Body of pancreas (tissue), 4 donors: ENCODE measurements around the gene CASTOR1.

Source experiments
- POLR2A ChIP-seq, 3 donors: fragments of 450-650 bp; IDR thresholded peaks; one replicate each; pipeline ENCODE4 v1.6.1; 2016; ENCODE audit warnings: antibody characterized with exemption in 3 of 3, mild to moderate bottlenecking in 2 of 3
- TF ChIP-seq, protein P1 (sequence below), 7 experiments: fragments of 450-650 bp in 4 of 7; fragments of 200-600 bp in 3 of 7; sonication (generic) in 3 of 7; IDR thresholded peaks; one replicate each; pipeline ENCODE4 v1.5.1; 2016 to 2019; ENCODE audit warnings: antibody characterized with exemption in 7 of 7

DNA sequence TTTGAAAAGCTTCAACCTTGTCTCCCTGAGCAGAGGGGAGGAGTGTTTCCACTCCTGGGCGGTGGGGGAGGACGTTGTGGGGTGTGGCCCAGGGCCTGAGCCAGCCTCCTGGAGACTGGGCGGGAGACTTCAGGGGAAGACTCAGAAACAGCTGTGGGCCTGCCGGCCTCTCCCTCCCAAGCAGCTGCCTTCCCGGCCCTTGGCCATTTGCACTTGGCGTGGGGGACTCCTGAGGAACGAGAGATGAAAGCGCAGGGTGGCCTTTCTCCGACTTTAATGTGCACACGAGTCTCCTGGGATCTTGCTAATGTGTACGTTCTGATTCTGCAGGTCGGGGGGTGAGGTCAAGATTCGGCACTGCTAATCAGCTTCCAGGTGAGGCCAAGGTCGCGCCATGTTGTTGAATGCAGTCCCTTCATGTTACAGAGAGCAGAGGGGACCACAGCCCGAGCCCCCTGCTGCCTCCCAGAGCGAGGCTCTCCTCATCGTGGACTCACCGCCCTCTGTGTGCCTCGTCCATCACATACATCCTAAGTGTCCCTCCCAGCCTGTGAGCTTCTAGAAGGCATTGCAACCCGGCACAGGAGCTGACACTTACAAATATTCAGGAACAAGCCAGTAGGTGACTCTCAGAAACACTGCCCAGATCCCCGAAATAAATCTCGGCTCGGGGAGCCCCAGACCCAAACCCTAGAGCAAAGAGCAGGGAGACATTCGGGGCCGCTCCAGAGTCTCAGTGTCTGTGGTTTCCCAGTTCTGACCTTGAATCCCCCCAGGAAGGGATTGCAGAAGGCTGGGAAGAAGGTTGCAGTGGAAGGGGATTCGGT lies 50.4 kb downstream of the CASTOR1 start:
- TF ChIP-seq, protein P1, sequence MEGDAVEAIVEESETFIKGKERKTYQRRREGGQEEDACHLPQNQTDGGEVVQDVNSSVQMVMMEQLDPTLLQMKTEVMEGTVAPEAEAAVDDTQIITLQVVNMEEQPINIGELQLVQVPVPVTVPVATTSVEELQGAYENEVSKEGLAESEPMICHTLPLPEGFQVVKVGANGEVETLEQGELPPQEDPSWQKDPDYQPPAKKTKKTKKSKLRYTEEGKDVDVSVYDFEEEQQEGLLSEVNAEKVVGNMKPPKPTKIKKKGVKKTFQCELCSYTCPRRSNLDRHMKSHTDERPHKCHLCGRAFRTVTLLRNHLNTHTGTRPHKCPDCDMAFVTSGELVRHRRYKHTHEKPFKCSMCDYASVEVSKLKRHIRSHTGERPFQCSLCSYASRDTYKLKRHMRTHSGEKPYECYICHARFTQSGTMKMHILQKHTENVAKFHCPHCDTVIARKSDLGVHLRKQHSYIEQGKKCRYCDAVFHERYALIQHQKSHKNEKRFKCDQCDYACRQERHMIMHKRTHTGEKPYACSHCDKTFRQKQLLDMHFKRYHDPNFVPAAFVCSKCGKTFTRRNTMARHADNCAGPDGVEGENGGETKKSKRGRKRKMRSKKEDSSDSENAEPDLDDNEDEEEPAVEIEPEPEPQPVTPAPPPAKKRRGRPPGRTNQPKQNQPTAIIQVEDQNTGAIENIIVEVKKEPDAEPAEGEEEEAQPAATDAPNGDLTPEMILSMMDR (IDR thresholded peaks at IDR 0.05): no peak
- no peak for TF ChIP-seq POLR2A (IDR thresholded peaks at IDR 0.05)
